HL-60 (cell line): ENCODE measurements around the gene BCL2A1.

Experiments used
- CTCF ChIP-seq: IDR thresholded peaks from one replicate; pipeline ENCODE4 v1.5.1; 2011; ENCODE audit warnings: low read length, control low read depth, inconsistent platforms; ENCODE audit not compliant: insufficient read depth
- GABPA ChIP-seq: IDR thresholded peaks from 2 replicates; pipeline ENCODE4 v1.6.1; 2012; ENCODE audit warnings: low read depth
- POLR2AphosphoS5 ChIP-seq: IDR thresholded peaks from 2 replicates; pipeline ENCODE4 v1.6.1; 2012; ENCODE audit warnings: low read depth
- TF ChIP-seq, protein P1 (sequence below): IDR thresholded peaks from 2 replicates; pipeline ENCODE4 v1.6.1; 2012; ENCODE audit warnings: low read depth; ENCODE audit not compliant: insufficient replicate concordance

- TF ChIP-seq CTCF (no peak), GABPA (no peak), POLR2AphosphoS5 (no peak)
- TF ChIP-seq, protein P1, sequence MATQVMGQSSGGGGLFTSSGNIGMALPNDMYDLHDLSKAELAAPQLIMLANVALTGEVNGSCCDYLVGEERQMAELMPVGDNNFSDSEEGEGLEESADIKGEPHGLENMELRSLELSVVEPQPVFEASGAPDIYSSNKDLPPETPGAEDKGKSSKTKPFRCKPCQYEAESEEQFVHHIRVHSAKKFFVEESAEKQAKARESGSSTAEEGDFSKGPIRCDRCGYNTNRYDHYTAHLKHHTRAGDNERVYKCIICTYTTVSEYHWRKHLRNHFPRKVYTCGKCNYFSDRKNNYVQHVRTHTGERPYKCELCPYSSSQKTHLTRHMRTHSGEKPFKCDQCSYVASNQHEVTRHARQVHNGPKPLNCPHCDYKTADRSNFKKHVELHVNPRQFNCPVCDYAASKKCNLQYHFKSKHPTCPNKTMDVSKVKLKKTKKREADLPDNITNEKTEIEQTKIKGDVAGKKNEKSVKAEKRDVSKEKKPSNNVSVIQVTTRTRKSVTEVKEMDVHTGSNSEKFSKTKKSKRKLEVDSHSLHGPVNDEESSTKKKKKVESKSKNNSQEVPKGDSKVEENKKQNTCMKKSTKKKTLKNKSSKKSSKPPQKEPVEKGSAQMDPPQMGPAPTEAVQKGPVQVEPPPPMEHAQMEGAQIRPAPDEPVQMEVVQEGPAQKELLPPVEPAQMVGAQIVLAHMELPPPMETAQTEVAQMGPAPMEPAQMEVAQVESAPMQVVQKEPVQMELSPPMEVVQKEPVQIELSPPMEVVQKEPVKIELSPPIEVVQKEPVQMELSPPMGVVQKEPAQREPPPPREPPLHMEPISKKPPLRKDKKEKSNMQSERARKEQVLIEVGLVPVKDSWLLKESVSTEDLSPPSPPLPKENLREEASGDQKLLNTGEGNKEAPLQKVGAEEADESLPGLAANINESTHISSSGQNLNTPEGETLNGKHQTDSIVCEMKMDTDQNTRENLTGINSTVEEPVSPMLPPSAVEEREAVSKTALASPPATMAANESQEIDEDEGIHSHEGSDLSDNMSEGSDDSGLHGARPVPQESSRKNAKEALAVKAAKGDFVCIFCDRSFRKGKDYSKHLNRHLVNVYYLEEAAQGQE, result no peak
Measured at GRCh38 chr15:79972863-79973262, 1.9 kb upstream of the BCL2A1 start.
